Endothelial cell of umbilical vein (primary cell): ENCODE measurements around the gene NFILZ.

Source experiments
- CTCF ChIP-seq, 2 donors: IDR thresholded peaks; 1 replicate in 1 of 2; 2 replicates in 1 of 2; pipeline ENCODE4 v1.5.1; 2011; ENCODE audit warnings: low read length in 2 of 2, mild to moderate bottlenecking in 2 of 2, moderate library complexity in 2 of 2, control low read depth in 1 of 2, inconsistent platforms in 1 of 2, low read depth in 1 of 2; ENCODE audit not compliant: insufficient read depth in 1 of 2; ENCODE audit errors: extremely low read depth in 1 of 2
- EZH2 ChIP-seq: IDR thresholded peaks from 2 replicates; pipeline ENCODE4 v1.6.1; 2012; ENCODE audit warnings: borderline replicate concordance, low read depth, mild to moderate bottlenecking, moderate library complexity, low read length, inconsistent platforms; ENCODE audit not compliant: severe bottlenecking
- FOS ChIP-seq: IDR thresholded peaks from 2 replicates; pipeline ENCODE4 v1.6.1; 2011; ENCODE audit warnings: mild to moderate bottlenecking, low read length, moderate library complexity, borderline replicate concordance; ENCODE audit not compliant: insufficient read depth
- JUN ChIP-seq: IDR thresholded peaks from 2 replicates; pipeline ENCODE4 v1.6.1; 2011; ENCODE audit warnings: borderline replicate concordance, low read depth; ENCODE audit not compliant: insufficient read length, insufficient read depth
- MYC ChIP-seq: IDR thresholded peaks from one replicate; pipeline ENCODE4 v1.6.1; 2011; ENCODE audit warnings: mild to moderate bottlenecking, low read depth, low read length
- POLR2A ChIP-seq: IDR thresholded peaks from 2 replicates; pipeline ENCODE4 v1.6.1; 2012; ENCODE audit warnings: low read depth, mild to moderate bottlenecking, control low read depth, low read length
- POLR2AphosphoS5 ChIP-seq: IDR thresholded peaks from 2 replicates; pipeline ENCODE4 v1.6.1; 2012; ENCODE audit warnings: low read depth, mild to moderate bottlenecking, control low read depth, low read length, moderate library complexity; ENCODE audit not compliant: insufficient read depth
- TF ChIP-seq, protein P1 (sequence below): IDR thresholded peaks from 2 replicates; pipeline ENCODE4 v1.6.1; 2011; ENCODE audit not compliant: insufficient read depth, insufficient read length

- TF ChIP-seq CTCF (IDR thresholded peaks at IDR 0.05; ENCODE audit: extremely low read depth in 1 of 2, insufficient read depth in 1 of 2, low read depth in 1 of 2, low read length in 2 of 2) (no peak), EZH2 (no peak), POLR2AphosphoS5 (no peak), POLR2A (no peak), MYC (no peak), JUN (no peak), FOS (no peak)
- TF ChIP-seq, protein P1, sequence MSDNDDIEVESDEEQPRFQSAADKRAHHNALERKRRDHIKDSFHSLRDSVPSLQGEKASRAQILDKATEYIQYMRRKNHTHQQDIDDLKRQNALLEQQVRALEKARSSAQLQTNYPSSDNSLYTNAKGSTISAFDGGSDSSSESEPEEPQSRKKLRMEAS = no peak
Measured at GRCh38 chr19:8673276-8673891, 43.0 kb downstream of the NFILZ start.
